H1 (cell line): ENCODE measurements around the gene ISY1. TPM values are rescaled to one million over a fixed set of nuclear protein-coding genes. Genes with fewer than 3 reads are reported as not detected.

Experiments
- CTCF ChIA-PET: fragments of 300-600 bp; sonication (Branson Sonifier 250); formaldehyde crosslinking; loops from one replicate; lab custom pipeline; 2021; ENCODE audit not compliant: partially characterized antibody; lab: Charles Lee
- POLR2A ChIA-PET: fragments of 300-600 bp; sonication (Branson Sonifier 250); formaldehyde crosslinking; loops from one replicate; lab custom pipeline; 2021; ENCODE audit warnings: inconsistent platforms; ENCODE audit not compliant: partially characterized antibody; lab: Charles Lee
- DNase-seq, 2 experiments: peaks; one replicate each; pipeline versions ENCODE4 v3.0.0 to v3.0.0-alpha.2; 2010 to 2022; ENCODE audit warnings: low spot score in 2 of 2, low read depth in 1 of 2, mixed read lengths in 1 of 2
- FAIRE-seq: peaks from 2 replicates; lab custom pipeline; 2011; peaks lifted over from hg19 to GRCh38; lab: Jason Lieb, UNC
- H2AFZ ChIP-seq: 2 replicates; pipeline ENCODE4 v1.8.1; 2012; ENCODE audit warnings: low read length, inconsistent platforms
- H2AK5ac ChIP-seq: 2 replicates; pipeline ENCODE4 v1.6.1; 2013; ENCODE audit warnings: low read depth, low read length
- H2BK120ac ChIP-seq: replicated peaks from 2 replicates; pipeline ENCODE3; 2013; ENCODE audit warnings: low read depth, low read length, inconsistent platforms
- H2BK12ac ChIP-seq: 2 replicates; pipeline ENCODE4 v1.6.1; 2013; ENCODE audit warnings: low read depth, low read length
- H2BK15ac ChIP-seq: 2 replicates; pipeline ENCODE4 v1.6.1; 2013; ENCODE audit warnings: low read length
- H2BK20ac ChIP-seq: 2 replicates; pipeline ENCODE4 v1.6.1; 2013; ENCODE audit warnings: low read length
- H2BK5ac ChIP-seq: 2 replicates; pipeline ENCODE4 v1.6.1; 2013; ENCODE audit warnings: low read depth, low read length
- H3K14ac ChIP-seq: 2 replicates; pipeline ENCODE4 v1.6.1; 2013; ENCODE audit warnings: inconsistent platforms; ENCODE audit not compliant: insufficient read length
- H3K18ac ChIP-seq: 2 replicates; pipeline ENCODE4 v1.6.1; 2013; ENCODE audit warnings: low read length; ENCODE audit errors: extremely low read depth
- H3K23ac ChIP-seq: 2 replicates; pipeline ENCODE4 v1.6.1; 2013; ENCODE audit warnings: inconsistent platforms; ENCODE audit not compliant: insufficient read length
- H3K23me2 ChIP-seq: 2 replicates; pipeline ENCODE4 v1.6.1; 2013; ENCODE audit warnings: low read depth, low read length
- H3K27ac ChIP-seq: 2 replicates; pipeline ENCODE4 v1.6.1; 2011; ENCODE audit warnings: low read depth, low read length, inconsistent platforms
- H3K27me3 ChIP-seq, 4 experiments: replicated peaks in 1 of 4; 1 replicate in 1 of 4; 2 replicates in 3 of 4; pipeline versions ENCODE4 v1.6.1 to v1.8.1; 2011 to 2013; ENCODE audit warnings: low read length in 3 of 4, mild to moderate bottlenecking in 3 of 4, inconsistent platforms in 2 of 4, mixed read lengths in 2 of 4, moderate library complexity in 1 of 4; ENCODE audit not compliant: control insufficient read depth in 3 of 4, insufficient read depth in 3 of 4; ENCODE audit errors: extremely low read depth in 1 of 4
- H3K36me3 ChIP-seq, 4 experiments: 2 replicates each; pipeline versions ENCODE4 v1.6.1 to v1.8.1; 2011 to 2013; ENCODE audit warnings: mild to moderate bottlenecking in 4 of 4, low read length in 3 of 4, moderate library complexity in 2 of 4, control low read depth in 1 of 4, inconsistent platforms in 1 of 4; ENCODE audit not compliant: insufficient read depth in 4 of 4, control insufficient read depth in 2 of 4
- H3K4ac ChIP-seq: replicated peaks from 2 replicates; pipeline ENCODE3; 2013; ENCODE audit warnings: low read length, low read depth, mixed read lengths, inconsistent platforms; ENCODE audit not compliant: insufficient read length
- H3K4me1 ChIP-seq, 4 experiments: replicated peaks in 1 of 4; 1 replicate in 1 of 4; 2 replicates in 3 of 4; pipeline versions ENCODE4 v1.6.1 to v1.8.1; 2011 to 2013; ENCODE audit warnings: low read length in 3 of 4, inconsistent platforms in 2 of 4, mixed read lengths in 1 of 4; ENCODE audit not compliant: insufficient read depth in 4 of 4, control insufficient read depth in 3 of 4
- H3K4me2 ChIP-seq, 2 experiments: 2 replicates each; pipeline versions ENCODE4 v1.6.1 to v1.8.1; 2011 to 2013; ENCODE audit warnings: low read depth in 2 of 2, low read length in 2 of 2, control low read depth in 1 of 2, inconsistent platforms in 1 of 2, mild to moderate bottlenecking in 1 of 2; ENCODE audit not compliant: insufficient read depth in 1 of 2
- H3K4me3 ChIP-seq, 4 experiments: fragments of 200-600, 300-600 bp in 1 of 4; sonication (generic), shearing (Covaris generic), sonication (Bioruptor Twin) in 1 of 4; 2 replicates each; pipeline versions ENCODE4 v1.5.1 to v1.8.1; 2011 to 2016; ENCODE audit warnings: low read length in 4 of 4, low read depth in 3 of 4, control low read depth in 2 of 4, inconsistent platforms in 2 of 4, mild to moderate bottlenecking in 2 of 4, mixed read lengths in 1 of 4, moderate library complexity in 1 of 4; ENCODE audit not compliant: insufficient read depth in 2 of 4; ENCODE audit errors: extremely low read depth in 1 of 4
- H3K56ac ChIP-seq: replicated peaks from 2 replicates; pipeline ENCODE3; 2013; ENCODE audit warnings: low read depth, mild to moderate bottlenecking, mixed read lengths, low read length, inconsistent platforms; ENCODE audit not compliant: insufficient read length
- H3K79me1 ChIP-seq: 2 replicates; pipeline ENCODE4 v1.6.1; 2013; ENCODE audit warnings: low read depth, low read length, control low read depth
- H3K79me2 ChIP-seq, 2 experiments: 2 replicates each; pipeline versions ENCODE4 v1.6.1 to v1.8.1; 2012 to 2013; ENCODE audit warnings: low read length in 2 of 2, mild to moderate bottlenecking in 2 of 2, inconsistent platforms in 1 of 2; ENCODE audit not compliant: insufficient read depth in 2 of 2, control insufficient read depth in 1 of 2
- H3K9ac ChIP-seq, 4 experiments: replicated peaks in 1 of 4; 1 replicate in 1 of 4; 2 replicates in 3 of 4; pipeline versions ENCODE4 v1.6.1 to v1.8.1; 2011 to 2013; ENCODE audit warnings: low read depth in 3 of 4, low read length in 3 of 4, control low read depth in 2 of 4, mild to moderate bottlenecking in 2 of 4, moderate library complexity in 2 of 4, inconsistent platforms in 1 of 4; ENCODE audit errors: extremely low read depth in 1 of 4
- H3K9me3 ChIP-seq, 2 experiments: 2 replicates each; pipeline versions ENCODE4 v1.6.1 to v1.8.1; 2012 to 2013; ENCODE audit warnings: mild to moderate bottlenecking in 2 of 2, moderate library complexity in 2 of 2, control low read depth in 1 of 2, inconsistent platforms in 1 of 2, low read depth in 1 of 2, low read length in 1 of 2, mixed read lengths in 1 of 2; ENCODE audit not compliant: insufficient read depth in 2 of 2
- H4K20me1 ChIP-seq, 2 experiments: replicated peaks in 1 of 2; 2 replicates each; pipeline versions ENCODE3 to v1.8.1; 2011 to 2013; ENCODE audit warnings: inconsistent platforms in 2 of 2, low read length in 2 of 2, mild to moderate bottlenecking in 1 of 2; ENCODE audit not compliant: insufficient read depth in 2 of 2, control insufficient read depth in 1 of 2
- H4K5ac ChIP-seq: 2 replicates; pipeline ENCODE4 v1.6.1; 2013; ENCODE audit warnings: low read length, low read depth, mixed read lengths, inconsistent platforms; ENCODE audit not compliant: insufficient read length
- H4K8ac ChIP-seq: 2 replicates; pipeline ENCODE4 v1.8.0; 2013; ENCODE audit warnings: mild to moderate bottlenecking, moderate library complexity, low read length, inconsistent platforms; ENCODE audit not compliant: insufficient read depth; ENCODE audit errors: extremely low read depth
- H4K91ac ChIP-seq: replicated peaks from 2 replicates; pipeline ENCODE3; 2013; ENCODE audit warnings: low read length, mixed read lengths, inconsistent platforms; ENCODE audit not compliant: insufficient read length
- WGBS, 2 experiments: shearing (Covaris generic) in 1 of 2; methylation state at CpG; one replicate each; pipeline versions ENCODE4 v1.1.6 to v1.1.7; 2013 to 2015; ENCODE audit warnings: low lambda C conversion rate in 2 of 2, mixed read lengths in 2 of 2, inconsistent platforms in 1 of 2, low coverage in 1 of 2, missing lambda C conversion rate in 1 of 2; ENCODE audit not compliant: insufficient replicate concordance in 2 of 2, insufficient coverage in 1 of 2, insufficient read length in 1 of 2; ENCODE audit errors: extremely low coverage in 1 of 2, missing lambda C conversion rate in 1 of 2; 5-methylcytosine and 5-hydroxymethylcytosine counted together
- polyA plus RNA-seq, 7 experiments: library from polyadenylated mRNA; depleted of rRNA in 3 of 7; stranded (reverse) in 5 of 7; unstranded in 2 of 7; fragments of >200 nt in 5 of 7; fragments of 200-250 nt in 2 of 7; gene quantifications; 1 replicate in 5 of 7; 2 replicates in 1 of 7; 4 replicates in 1 of 7; pipeline versions ENCODE4 v1.2.1 to v1.2.3, GENCODE V29; 2011 to 2013; ENCODE audit warnings: missing spikeins in 2 of 7, mixed read lengths in 2 of 7
- total RNA-seq: library from RNA; stranded (reverse); fragmentation: NEBNext Ultra II Directional; extraction: Animal tissue kit (Norgen Biotek cat#: 25700); gene quantifications from 2 replicates; pipeline ENCODE4 v1.2.1, GENCODE V29; 2021

ISY1 gene
- total and polyA plus RNA-seq, 2 of the 8 experiments (the other 6 are each of a cell fraction or from before 2014, with no cell fraction given), result 16.6 to 38.7 TPM

- H2BK5ac ChIP-seq, result no peak overlapping the region
- 95% methylated on average over 8 of the region's 8 CpGs; no CpG with 5 or more reads in 1 of the 2 experiments for WGBS, 2 experiments
- H4K20me1 ChIP-seq, result no peaks in the 10 kb centered on the region
- H3K4ac ChIP-seq, result no peak overlapping the region
- H3K14ac ChIP-seq, result no peak overlapping the region
- H3K27me3 ChIP-seq, result no peaks in the 10 kb centered on the region
- no peak overlapping the region for H2BK120ac ChIP-seq
- no peak for FAIRE-seq
- H3K23ac ChIP-seq, result no peak overlapping the region
- H2AK5ac ChIP-seq, result no peak overlapping the region
- H3K23me2 ChIP-seq, result no peaks in the 10 kb centered on the region
- no peak overlapping the region for H2AFZ ChIP-seq
- ChIA-PET CTCF (interaction anchor here (0.9 to 2.6 kb wide), 2 partner anchors 40 to 43 kb away, joined by 3 to 17 read pairs; no protein-coding TSS in a partner anchor), POLR2A (no interaction called here)
- H3K4me3 ChIP-seq, result no peak overlapping the region
- H2BK20ac ChIP-seq, result no peak overlapping the region
- H3K18ac ChIP-seq, result no peak overlapping the region
- no peaks in the 10 kb centered on the region for H3K79me2 ChIP-seq
- H2BK15ac ChIP-seq, result no peak overlapping the region; the same call in 1 of the 2 replicates
- H4K8ac ChIP-seq, result no peak overlapping the region
- H3K36me3 ChIP-seq, result no peaks in the 10 kb centered on the region
- no peak overlapping the region for H3K9ac ChIP-seq
- no peaks in the 10 kb centered on the region for H3K79me1 ChIP-seq
- H2BK12ac ChIP-seq, result no peak overlapping the region
- H3K4me1 ChIP-seq, result no peaks in the 10 kb centered on the region
- H3K56ac ChIP-seq, result no peak overlapping the region
- H4K5ac ChIP-seq, result no peak overlapping the region
- H3K9me3 ChIP-seq, result no peaks in the 10 kb centered on the region
- H3K4me2 ChIP-seq, result no peak overlapping the region
- peak in 1 of 2 experiments; percentile 50 for DNase-seq
- no peak overlapping the region for H3K27ac ChIP-seq
- H4K91ac ChIP-seq, result no peak overlapping the region
These were observed 44.4 kb upstream of the ISY1 start for GRCh38 chr3:129205109-129205832.
